Muscle layer of colon (tissue), 2 donors: ENCODE measurements around the gene SMPD4.
"Not testable (repeated sequence)": the region's sequence is repeated elsewhere in the genome, so short reads cannot be mapped to it uniquely, and the experiment has no call there.

ENCODE experiments used
- H3K27ac ChIP-seq: one replicate; pipeline ENCODE4 v1.7.0; 2013; ENCODE audit warnings: low read depth, mild to moderate bottlenecking, low read length, moderate library complexity
- H3K27me3 ChIP-seq, 2 donors: one replicate each; pipeline ENCODE4 v1.7.0; 2013; ENCODE audit warnings: low read length in 2 of 2, mild to moderate bottlenecking in 2 of 2; ENCODE audit not compliant: insufficient read depth in 2 of 2, control insufficient read depth in 1 of 2
- H3K36me3 ChIP-seq: one replicate; pipeline ENCODE4 v1.7.0; 2013; ENCODE audit warnings: mild to moderate bottlenecking, low read length; ENCODE audit not compliant: insufficient read depth
- H3K4me1 ChIP-seq: one replicate; pipeline ENCODE4 v1.7.0; 2013; ENCODE audit warnings: mild to moderate bottlenecking, low read length; ENCODE audit not compliant: insufficient read depth
- H3K4me3 ChIP-seq, 2 donors: one replicate each; pipeline ENCODE4 v1.7.0; 2013; ENCODE audit warnings: low read length in 2 of 2, low read depth in 1 of 2, mild to moderate bottlenecking in 1 of 2, moderate library complexity in 1 of 2
- H3K9ac ChIP-seq: one replicate; pipeline ENCODE4 v1.7.0; 2013; ENCODE audit warnings: low read length
- H3K9me3 ChIP-seq: one replicate; pipeline ENCODE4 v1.7.0; 2013; ENCODE audit warnings: mild to moderate bottlenecking, low read length
- donor health status: abdominal sarcoma.
- donor health status: Adenocarcinoma of cecum.

The SMPD4 gene

DNA sequence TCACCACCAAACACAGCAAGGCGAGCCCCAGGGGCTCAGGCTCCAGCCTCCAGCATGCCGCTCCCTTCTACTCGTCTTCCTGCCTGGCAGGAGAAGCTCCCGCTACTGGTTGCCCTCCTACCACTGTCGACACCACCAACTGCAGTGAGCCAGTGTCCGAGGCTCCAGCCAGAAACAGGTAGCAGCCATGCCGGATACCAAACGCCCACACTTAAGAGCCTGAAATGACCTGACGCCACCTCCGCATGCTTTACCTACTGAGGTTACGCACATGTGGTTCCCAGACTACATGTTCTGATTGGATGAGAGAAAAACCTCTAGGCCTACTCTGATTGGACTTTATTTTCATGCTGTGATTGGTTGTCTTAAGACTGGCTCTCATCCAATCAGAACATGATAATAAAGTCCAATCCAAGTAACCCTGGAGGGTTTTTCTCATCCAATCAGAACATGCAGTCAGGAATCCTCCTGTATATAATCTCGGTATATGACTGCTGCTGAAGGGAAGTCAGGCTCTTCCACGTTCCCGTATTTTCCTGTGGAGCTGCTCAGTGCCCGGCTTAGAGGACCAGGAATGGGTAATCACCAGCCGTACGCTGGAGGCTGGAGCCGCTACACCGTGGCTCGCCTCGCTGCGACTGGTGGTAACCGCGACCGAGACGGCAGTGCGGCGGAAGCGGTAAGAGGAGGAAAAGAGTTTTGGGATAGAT lies 52.1 kb downstream of the SMPD4 start, which contains the start of gene POTEF:
POTEF (minus strand) TSS at position 103 of the 710 bp plus-strand sequence. CDS start 8,707 bp downstream, outside the sequence.
- not testable (repeated sequence) for H3K9me3 ChIP-seq, H3K27ac ChIP-seq, H3K27me3 ChIP-seq, H3K4me1 ChIP-seq, H3K9ac ChIP-seq, H3K36me3 ChIP-seq, H3K4me3 ChIP-seq

DNA sequence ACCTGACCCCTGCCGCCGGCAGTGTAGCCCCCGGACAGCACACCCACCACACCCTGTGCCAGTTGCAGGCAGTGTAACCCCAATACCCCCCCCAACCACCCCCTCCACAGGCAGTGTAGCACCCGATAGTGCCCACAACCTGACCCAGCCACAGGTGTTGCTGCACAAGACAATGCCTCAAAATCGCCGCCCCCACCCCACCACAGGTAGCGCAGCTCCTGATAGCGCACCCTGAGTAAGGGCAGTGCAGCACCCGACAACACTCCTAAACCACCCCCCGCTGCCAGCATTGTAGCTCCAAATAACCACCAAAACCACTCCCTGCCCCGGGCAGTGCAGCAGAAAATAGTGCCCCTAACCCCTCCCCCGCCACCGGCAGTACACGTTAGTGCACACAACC lies 52.9 kb downstream of the SMPD4 start:
- H3K9me3 ChIP-seq: not testable (repeated sequence)

DNA sequence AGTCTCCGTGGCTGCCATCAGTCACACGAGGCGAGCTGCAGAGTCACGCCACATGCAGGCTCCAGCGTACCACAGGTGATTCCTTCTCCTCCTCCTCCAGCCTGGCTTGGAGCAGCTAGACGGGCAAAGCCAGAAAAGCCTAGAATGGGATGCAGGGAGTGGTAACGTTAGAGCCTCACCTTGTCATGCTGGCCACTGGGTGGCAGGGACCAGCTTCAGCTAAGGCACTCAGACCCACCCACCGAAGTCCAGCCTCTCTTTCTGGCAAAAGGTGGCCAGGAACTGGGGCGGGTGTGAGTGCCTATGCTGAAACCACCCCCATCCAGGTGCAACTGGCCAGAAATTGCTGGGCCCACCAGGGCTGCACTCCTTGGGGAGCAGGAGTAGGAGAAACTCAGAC lies 53.7 kb downstream of the SMPD4 start:
- not testable (repeated sequence) for H3K9ac ChIP-seq, H3K27ac ChIP-seq, H3K4me1 ChIP-seq, H3K4me3 ChIP-seq, H3K36me3 ChIP-seq, H3K27me3 ChIP-seq, H3K9me3 ChIP-seq

More for the DNA sequence above, 52.9 kb downstream of the SMPD4 start:
- not testable (repeated sequence) for H3K27me3 ChIP-seq, H3K4me1 ChIP-seq, H3K27ac ChIP-seq, H3K9ac ChIP-seq, H3K4me3 ChIP-seq, H3K36me3 ChIP-seq

DNA sequence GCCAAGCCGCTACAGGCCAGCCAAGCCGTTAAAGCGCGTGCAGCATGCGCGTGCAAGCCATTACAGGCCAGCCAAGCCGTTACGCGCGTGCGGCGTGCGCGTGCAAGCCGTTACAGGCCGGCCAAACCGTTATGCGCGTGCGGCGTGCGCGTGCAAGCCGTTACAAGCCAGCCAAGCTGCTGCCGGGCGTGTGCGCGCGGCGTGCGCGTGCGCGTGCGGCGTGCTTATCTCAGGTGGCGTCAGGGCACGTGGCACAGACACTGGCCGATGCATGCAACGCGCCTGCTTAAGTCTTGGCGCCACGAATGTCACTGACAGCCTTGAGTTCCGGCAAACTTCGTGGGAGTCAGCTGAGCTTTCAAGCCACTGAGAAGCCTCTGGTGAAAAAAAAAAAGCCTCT lies 60.5 kb downstream of the SMPD4 start:
- H3K36me3 ChIP-seq, H3K9ac ChIP-seq, H3K9me3 ChIP-seq, H3K4me1 ChIP-seq, H3K27ac ChIP-seq, H3K4me3 ChIP-seq, H3K27me3 ChIP-seq: not testable (repeated sequence)

DNA sequence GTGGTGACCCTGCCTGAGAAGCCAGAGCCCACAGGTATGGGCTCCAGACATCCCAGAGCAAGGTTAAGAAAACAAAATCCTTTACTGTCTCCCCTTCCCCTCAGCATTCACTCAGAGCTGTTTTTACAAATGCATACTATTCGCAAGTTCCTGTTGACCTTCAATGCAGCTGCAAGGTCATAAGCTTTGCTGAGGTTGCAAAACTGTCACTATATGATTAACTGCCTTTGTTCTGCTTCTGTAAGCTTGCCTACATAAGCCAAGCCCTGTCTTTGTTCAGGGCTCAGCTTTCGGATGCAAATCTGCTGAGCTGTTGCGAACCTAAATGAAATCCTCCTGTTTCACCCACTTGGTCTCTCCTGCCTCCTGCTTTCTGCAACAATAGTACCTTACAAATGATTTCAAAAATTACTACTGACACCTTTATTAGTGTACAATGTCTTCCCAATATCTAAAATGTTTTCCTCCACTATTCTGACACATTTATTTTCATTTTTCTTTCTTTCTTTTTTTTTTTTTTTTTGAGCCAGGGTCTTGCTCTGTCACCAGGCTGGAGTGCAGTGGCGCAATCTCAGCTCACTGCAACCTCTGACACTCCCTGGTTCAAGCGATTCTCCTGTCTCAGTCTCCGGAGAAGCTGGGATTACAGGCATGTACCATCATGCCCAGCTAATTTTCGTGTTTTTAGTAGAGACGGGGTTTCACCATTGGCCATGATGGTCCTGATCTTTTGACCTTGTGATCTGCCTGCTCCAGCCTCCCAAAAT lies 78.6 kb downstream of the SMPD4 start:
- H3K9me3 ChIP-seq, H3K27ac ChIP-seq, H3K9ac ChIP-seq, H3K36me3 ChIP-seq, H3K27me3 ChIP-seq, H3K4me1 ChIP-seq, H3K4me3 ChIP-seq: not testable (repeated sequence)
